GM12878 (cell line): Measurements from ENCODE around the gene KLHDC10. TPM values are rescaled to one million over a fixed set of nuclear protein-coding genes. Genes with fewer than 3 reads are reported as not detected.

Source experiments
- ATAC-seq: fragments of 200-7000 bp; cut with Tn5 transposase; 3 replicates; pipeline ENCODE4 v1.9.1; 2020; ENCODE audit warnings: mild to moderate bottlenecking, moderate library complexity
- BruUV-seq: library from RNA; stranded (reverse); fragments of 400-500 nt; replicated peaks from 2 replicates; lab custom pipeline; 2021; lab: Mats Ljungman, UMichigan
- CTCF ChIA-PET: fragments of 300-600 bp; sonication (Branson Sonifier 250); formaldehyde crosslinking; extraction: SDS; loops from one replicate; lab custom pipeline; 2021; ENCODE audit warnings: inconsistent platforms; lab: Yijun Ruan, JAX
- POLR2A ChIA-PET: fragments of 350-600 bp; formaldehyde crosslinking; extraction: SDS; loops from one replicate; lab custom pipeline; 2021; ENCODE audit warnings: inconsistent platforms; lab: Charles Lee
- RAD21 ChIA-PET: fragments of 300-600 bp; sonication (Branson Sonifier 250); formaldehyde crosslinking; loops from one replicate; lab custom pipeline; 2023; ENCODE audit warnings: antibody characterized with exemption; ENCODE audit not compliant: unreplicated experiment; lab: Charles Lee
- SMC1A ChIA-PET: fragments of 300-600 bp; sonication (Branson Sonifier 250); formaldehyde crosslinking; loops from one replicate; lab custom pipeline; 2023; ENCODE audit not compliant: unreplicated experiment, uncharacterized antibody; lab: Charles Lee
- DNase-seq: peaks from one replicate; pipeline ENCODE4 v3.0.0-alpha.2; 2011; ENCODE audit warnings: low read depth, low spot score
- FAIRE-seq: peaks from 3 replicates; lab custom pipeline; 2011; peaks lifted over from hg19 to GRCh38; lab: Jason Lieb, UNC
- H2AFZ ChIP-seq: 2 replicates; pipeline ENCODE4 v1.6.0; 2011; ENCODE audit warnings: low read depth, low read length, control low read depth; ENCODE audit not compliant: control insufficient read depth
- H3K27ac ChIP-seq: 2 replicates; pipeline ENCODE4 v1.5.1; 2011; ENCODE audit warnings: control low read depth; ENCODE audit not compliant: control insufficient read depth, insufficient read depth
- H3K27me3 ChIP-seq, 2 experiments: replicated peaks in 1 of 2; 2 replicates each; pipeline versions ENCODE4 v1.6.0 to v1.6.1; 2011; ENCODE audit warnings: low read length in 1 of 2; ENCODE audit not compliant: control insufficient read depth in 2 of 2, insufficient read depth in 2 of 2
- H3K36me3 ChIP-seq, 2 experiments: 2 replicates each; pipeline ENCODE4 v1.5.1; 2011; ENCODE audit warnings: low read length in 1 of 2; ENCODE audit not compliant: control insufficient read depth in 2 of 2, insufficient read depth in 2 of 2
- H3K4me1 ChIP-seq: 2 replicates; pipeline ENCODE4 v1.6.1; 2011; ENCODE audit warnings: mild to moderate bottlenecking, low read length, moderate library complexity, mixed read lengths; ENCODE audit not compliant: control insufficient read depth, insufficient read depth
- H3K4me2 ChIP-seq: 2 replicates; pipeline ENCODE4 v1.6.0; 2011; ENCODE audit warnings: control low read depth; ENCODE audit not compliant: control insufficient read depth, insufficient read depth
- H3K4me3 ChIP-seq: fragments of 200-600 bp; sonication (generic); 2 replicates; pipeline ENCODE4 v1.5.1; 2016
- H3K79me2 ChIP-seq: 2 replicates; pipeline ENCODE4 v1.6.0; 2011; ENCODE audit warnings: low read length; ENCODE audit not compliant: control insufficient read depth, insufficient read depth
- H3K9ac ChIP-seq: 2 replicates; pipeline ENCODE4 v1.8.0; 2011; ENCODE audit warnings: low read length, control low read depth, mixed read lengths; ENCODE audit not compliant: control insufficient read depth, insufficient read depth
- H3K9me3 ChIP-seq: replicated peaks from 3 replicates; pipeline ENCODE4 v1.5.1; 2011; ENCODE audit warnings: mild to moderate bottlenecking, low read length; ENCODE audit not compliant: control insufficient read depth, insufficient read depth
- H4K20me1 ChIP-seq: 2 replicates; pipeline ENCODE4 v1.6.0; 2011; ENCODE audit not compliant: control insufficient read depth, insufficient read depth
- BMI1 ChIP-seq: fragments of 450-650 bp; IDR thresholded peaks from 2 replicates; pipeline ENCODE4 v1.6.1; 2016; ENCODE audit warnings: mild to moderate bottlenecking, moderate library complexity, borderline replicate concordance
- CHD2 ChIP-seq: IDR thresholded peaks from 2 replicates; pipeline ENCODE4 v1.6.1; 2011; ENCODE audit warnings: low read depth, low read length, improper control_type of control experiment, borderline replicate concordance
- CHD4 ChIP-seq: fragments of 200-600 bp; sonication (generic); IDR thresholded peaks from 2 replicates; pipeline ENCODE4 v1.6.1; 2016; ENCODE audit warnings: mild to moderate bottlenecking
- HCFC1 ChIP-seq: fragments of 150-350 bp; IDR thresholded peaks from 2 replicates; pipeline ENCODE4 v1.6.1; 2014; ENCODE audit warnings: low read length
- JUND ChIP-seq: IDR thresholded peaks from 2 replicates; pipeline ENCODE4 v1.6.1; 2012; ENCODE audit warnings: low read depth, mild to moderate bottlenecking, low read length, improper control_type of control experiment, moderate library complexity
- POLR2A ChIP-seq: IDR thresholded peaks from 2 replicates; pipeline ENCODE4 v1.6.1; 2011; ENCODE audit warnings: low read depth, mild to moderate bottlenecking, low read length
- SMAD1 ChIP-seq: fragments of 450-650 bp; IDR thresholded peaks from 2 replicates; pipeline ENCODE4 v1.6.1; 2018; ENCODE audit warnings: mild to moderate bottlenecking, low read depth; ENCODE audit not compliant: partially characterized antibody
- SMC3 ChIP-seq: IDR thresholded peaks from 2 replicates; pipeline ENCODE4 v1.6.1; 2011; ENCODE audit warnings: low read length, improper control_type of control experiment, borderline replicate concordance
- TAF1 ChIP-seq: IDR thresholded peaks from 2 replicates; pipeline ENCODE4 v1.6.1; 2011; ENCODE audit warnings: mild to moderate bottlenecking, low read depth, low read length, borderline replicate concordance
- ZNF274 ChIP-seq: IDR thresholded peaks from one replicate; pipeline ENCODE4 v1.8.0; 2011; ENCODE audit not compliant: insufficient read length, insufficient read depth
- WGBS: methylation state at CpG from one replicate; pipeline ENCODE4 v1.1.6; 2016; ENCODE audit warnings: low lambda C conversion rate; ENCODE audit not compliant: insufficient replicate concordance, insufficient coverage; ENCODE audit errors: missing lambda C conversion rate; 5-methylcytosine and 5-hydroxymethylcytosine counted together
- in situ Hi-C: fragments of 300-500 bp; cut with MboI; formaldehyde crosslinking; loops from 9 replicates; pipeline ENCODE4 v1.14.3; 2018; ENCODE audit warnings: mixed read lengths
- intact Hi-C: fragments of 100-400 bp; cut with micrococcal nuclease; formaldehyde crosslinking; loops from one replicate; pipeline ENCODE4 v1.14.2; 2022; ENCODE audit not compliant: unreplicated experiment
- polyA plus RNA-seq, 11 experiments: library from polyadenylated mRNA; depleted of rRNA in 4 of 11; unstranded in 6 of 11; stranded (reverse) in 5 of 11; fragments of >200 nt; fragmentation: Nextera tagmentation in 4 of 11; fragmentation: Illumina TruSeq in 1 of 11; extraction: Ambion mirVana in 4 of 11; extraction: Trizol in 1 of 11; gene quantifications; 1 replicate in 1 of 11; 2 replicates in 10 of 11; pipeline versions ENCODE4 v1.2.1 to v1.2.3, GENCODE V29; 2011 to 2016; ENCODE audit warnings: inconsistent platforms in 2 of 11, missing spikeins in 2 of 11, low read depth in 1 of 11
- total RNA-seq, 4 experiments: library from RNA; depleted of rRNA in 3 of 4; stranded (reverse); fragments of >200 nt in 3 of 4; fragmentation: Illumina TruSeq in 1 of 4; extraction: Trizol in 1 of 4; gene quantifications; 2 replicates each; pipeline versions ENCODE4 v1.2.1 to v1.2.3, GENCODE V29; 2013 to 2021
- TF ChIP-seq, protein P1 (sequence below): fragments of 150-350 bp; IDR thresholded peaks from 2 replicates; pipeline ENCODE4 v1.6.1; 2014; ENCODE audit warnings: mild to moderate bottlenecking, low read depth, low read length
- TF ChIP-seq, protein P2 (sequence below), 3 experiments: IDR thresholded peaks in 2 of 3; conservative IDR thresholded peaks in 1 of 3; 2 replicates each; pipeline ENCODE4 v1.5.1; 2011; ENCODE audit warnings: low read depth in 3 of 3, low read length in 3 of 3, mild to moderate bottlenecking in 3 of 3, control low read depth in 2 of 3, moderate library complexity in 2 of 3, inconsistent platforms in 1 of 3, mixed read lengths in 1 of 3; ENCODE audit not compliant: control insufficient read depth in 2 of 3, insufficient read depth in 1 of 3; ENCODE audit errors: extremely low read depth in 1 of 3

The KLHDC10 gene
- total and polyA plus RNA-seq, 10 of the 15 experiments (the other 5 are each of a cell fraction or from before 2014, with no cell fraction given) = 2.9 to 20.6 (median 9.4) TPM

- peaks cover 5% of the 10 kb centered on the region for H3K9me3 ChIP-seq
- TF ChIP-seq, protein P1, sequence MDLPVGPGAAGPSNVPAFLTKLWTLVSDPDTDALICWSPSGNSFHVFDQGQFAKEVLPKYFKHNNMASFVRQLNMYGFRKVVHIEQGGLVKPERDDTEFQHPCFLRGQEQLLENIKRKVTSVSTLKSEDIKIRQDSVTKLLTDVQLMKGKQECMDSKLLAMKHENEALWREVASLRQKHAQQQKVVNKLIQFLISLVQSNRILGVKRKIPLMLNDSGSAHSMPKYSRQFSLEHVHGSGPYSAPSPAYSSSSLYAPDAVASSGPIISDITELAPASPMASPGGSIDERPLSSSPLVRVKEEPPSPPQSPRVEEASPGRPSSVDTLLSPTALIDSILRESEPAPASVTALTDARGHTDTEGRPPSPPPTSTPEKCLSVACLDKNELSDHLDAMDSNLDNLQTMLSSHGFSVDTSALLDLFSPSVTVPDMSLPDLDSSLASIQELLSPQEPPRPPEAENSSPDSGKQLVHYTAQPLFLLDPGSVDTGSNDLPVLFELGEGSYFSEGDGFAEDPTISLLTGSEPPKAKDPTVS = no peak
- TF ChIP-seq TAF1 (no peak), HCFC1 (no peak), BMI1 (no peak), JUND (no peak), POLR2A (peak; percentile 35; the same call in 1 of the 2 replicates), CHD2 (no peak), ZNF274 (no peak), SMC3 (no peak), SMAD1 (no peak), CHD4 (no peak)
- TF ChIP-seq, protein P2, sequence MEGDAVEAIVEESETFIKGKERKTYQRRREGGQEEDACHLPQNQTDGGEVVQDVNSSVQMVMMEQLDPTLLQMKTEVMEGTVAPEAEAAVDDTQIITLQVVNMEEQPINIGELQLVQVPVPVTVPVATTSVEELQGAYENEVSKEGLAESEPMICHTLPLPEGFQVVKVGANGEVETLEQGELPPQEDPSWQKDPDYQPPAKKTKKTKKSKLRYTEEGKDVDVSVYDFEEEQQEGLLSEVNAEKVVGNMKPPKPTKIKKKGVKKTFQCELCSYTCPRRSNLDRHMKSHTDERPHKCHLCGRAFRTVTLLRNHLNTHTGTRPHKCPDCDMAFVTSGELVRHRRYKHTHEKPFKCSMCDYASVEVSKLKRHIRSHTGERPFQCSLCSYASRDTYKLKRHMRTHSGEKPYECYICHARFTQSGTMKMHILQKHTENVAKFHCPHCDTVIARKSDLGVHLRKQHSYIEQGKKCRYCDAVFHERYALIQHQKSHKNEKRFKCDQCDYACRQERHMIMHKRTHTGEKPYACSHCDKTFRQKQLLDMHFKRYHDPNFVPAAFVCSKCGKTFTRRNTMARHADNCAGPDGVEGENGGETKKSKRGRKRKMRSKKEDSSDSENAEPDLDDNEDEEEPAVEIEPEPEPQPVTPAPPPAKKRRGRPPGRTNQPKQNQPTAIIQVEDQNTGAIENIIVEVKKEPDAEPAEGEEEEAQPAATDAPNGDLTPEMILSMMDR (IDR thresholded peaks at IDR 0.05 in 2 of 3, conservative IDR thresholded peaks at IDR 0.05 in 1 of 3; ENCODE audit: control insufficient read depth in 2 of 3, extremely low read depth in 1 of 3, insufficient read depth in 1 of 3, low read depth in 3 of 3, low read length in 3 of 3) = peak in 1 of 3 experiments; percentile 9; a peak in 1 of 6 replicates
- TF ChIP-seq, all 136 proteins: peak for 2
- FAIRE-seq (no peak), DNase-seq (no peak), ATAC-seq (no peak)
- no peak overlapping the region for H3K4me2 ChIP-seq
- no TSS peak for BruUV-seq
- H3K36me3 ChIP-seq = no peaks in the 10 kb centered on the region; a peak in 3 of 4 replicates
- in situ Hi-C loops = no loop called here
- no peak overlapping the region for H3K4me3 ChIP-seq
- H2AFZ ChIP-seq = no peak overlapping the region
- no peak overlapping the region for H3K9ac ChIP-seq
- ChIA-PET SMC1A (no interaction called here), POLR2A (no interaction called here), CTCF (no interaction called here), RAD21 (no interaction called here)
- intact Hi-C loops = no loop called here
- peaks cover 21% of the 10 kb centered on the region for H3K4me1 ChIP-seq
- no peak overlapping the region for H3K27ac ChIP-seq
- H3K27me3 ChIP-seq = no peaks in the 10 kb centered on the region
- H3K79me2 ChIP-seq = no peaks in the 10 kb centered on the region
- WGBS = 80% methylated on average over 29 of the region's 31 CpGs
- H4K20me1 ChIP-seq = no peaks in the 10 kb centered on the region
These were observed 84.4 kb downstream of the KLHDC10 start for GRCh38 chr7:130154501-130155317.
